B cell (primary cell): ENCODE data around the gene RPS28.

Source experiments
- EZH2 ChIP-seq: IDR thresholded peaks from 2 replicates; pipeline ENCODE4 v1.6.1; 2012; ENCODE audit warnings: borderline replicate concordance, low read depth, mild to moderate bottlenecking, moderate library complexity, low read length; ENCODE audit not compliant: insufficient read depth, poor library complexity, severe bottlenecking
- TF ChIP-seq, protein P1 (sequence below): fragments of 200-600 bp; IDR thresholded peaks from one replicate; pipeline ENCODE4 v1.8.0; 2022; ENCODE audit warnings: antibody characterized with exemption, mild to moderate bottlenecking

DNA sequence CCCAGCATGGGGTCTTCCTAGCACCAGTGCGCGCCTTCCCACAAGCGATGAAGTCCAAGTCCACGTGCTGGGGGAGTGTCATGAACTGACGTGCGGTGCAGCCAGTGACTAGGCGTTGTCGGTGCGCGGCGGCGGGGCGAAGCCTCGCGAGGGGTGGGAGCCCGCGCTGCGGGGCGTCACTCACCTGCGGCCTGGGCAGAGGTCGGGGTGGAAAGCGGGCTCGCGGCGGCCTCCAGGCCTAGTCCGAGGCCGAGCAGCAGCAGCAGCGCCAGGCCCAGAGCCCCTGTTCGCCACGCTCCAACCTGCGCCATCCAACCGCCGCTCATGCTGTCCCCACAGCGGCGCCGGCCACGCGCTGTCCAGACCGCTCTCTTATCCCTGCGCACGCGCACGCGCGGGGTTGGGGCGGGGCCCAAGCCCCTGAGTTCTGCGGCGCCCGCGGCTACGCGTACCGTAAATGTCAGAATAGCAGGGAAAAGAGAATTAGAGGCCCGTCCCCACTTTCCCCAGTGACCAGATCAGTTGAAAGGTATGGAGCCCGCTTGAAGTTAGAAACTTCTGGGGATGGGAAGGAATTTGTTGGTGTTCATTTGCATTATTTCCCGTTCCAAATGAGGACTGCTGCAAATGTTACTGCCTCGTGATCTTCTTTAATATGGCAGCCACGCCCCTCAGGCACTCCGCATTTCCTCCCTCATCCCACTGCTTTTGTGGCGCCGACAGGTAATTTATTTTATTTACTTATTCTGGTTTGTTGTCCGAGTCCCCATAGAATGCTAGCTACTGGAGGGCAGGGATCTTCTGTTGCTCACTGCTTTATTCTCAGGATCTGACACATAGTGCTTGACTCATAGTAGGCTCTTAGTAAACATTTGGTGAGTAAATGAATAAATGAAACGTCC lies 13.1 kb upstream of the RPS28 start, which contains the start of gene CD320:
- TF ChIP-seq, protein P1, sequence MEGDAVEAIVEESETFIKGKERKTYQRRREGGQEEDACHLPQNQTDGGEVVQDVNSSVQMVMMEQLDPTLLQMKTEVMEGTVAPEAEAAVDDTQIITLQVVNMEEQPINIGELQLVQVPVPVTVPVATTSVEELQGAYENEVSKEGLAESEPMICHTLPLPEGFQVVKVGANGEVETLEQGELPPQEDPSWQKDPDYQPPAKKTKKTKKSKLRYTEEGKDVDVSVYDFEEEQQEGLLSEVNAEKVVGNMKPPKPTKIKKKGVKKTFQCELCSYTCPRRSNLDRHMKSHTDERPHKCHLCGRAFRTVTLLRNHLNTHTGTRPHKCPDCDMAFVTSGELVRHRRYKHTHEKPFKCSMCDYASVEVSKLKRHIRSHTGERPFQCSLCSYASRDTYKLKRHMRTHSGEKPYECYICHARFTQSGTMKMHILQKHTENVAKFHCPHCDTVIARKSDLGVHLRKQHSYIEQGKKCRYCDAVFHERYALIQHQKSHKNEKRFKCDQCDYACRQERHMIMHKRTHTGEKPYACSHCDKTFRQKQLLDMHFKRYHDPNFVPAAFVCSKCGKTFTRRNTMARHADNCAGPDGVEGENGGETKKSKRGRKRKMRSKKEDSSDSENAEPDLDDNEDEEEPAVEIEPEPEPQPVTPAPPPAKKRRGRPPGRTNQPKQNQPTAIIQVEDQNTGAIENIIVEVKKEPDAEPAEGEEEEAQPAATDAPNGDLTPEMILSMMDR = no peak
- no peak for TF ChIP-seq EZH2
